ENCODE data around the gene SAMD8. TPM values are rescaled to one million over a fixed set of nuclear protein-coding genes. Genes with fewer than 3 reads are reported as not detected.

Gene SAMD8
- polyA plus RNA-seq, 1 experiment: 14.2 TPM

DNA sequence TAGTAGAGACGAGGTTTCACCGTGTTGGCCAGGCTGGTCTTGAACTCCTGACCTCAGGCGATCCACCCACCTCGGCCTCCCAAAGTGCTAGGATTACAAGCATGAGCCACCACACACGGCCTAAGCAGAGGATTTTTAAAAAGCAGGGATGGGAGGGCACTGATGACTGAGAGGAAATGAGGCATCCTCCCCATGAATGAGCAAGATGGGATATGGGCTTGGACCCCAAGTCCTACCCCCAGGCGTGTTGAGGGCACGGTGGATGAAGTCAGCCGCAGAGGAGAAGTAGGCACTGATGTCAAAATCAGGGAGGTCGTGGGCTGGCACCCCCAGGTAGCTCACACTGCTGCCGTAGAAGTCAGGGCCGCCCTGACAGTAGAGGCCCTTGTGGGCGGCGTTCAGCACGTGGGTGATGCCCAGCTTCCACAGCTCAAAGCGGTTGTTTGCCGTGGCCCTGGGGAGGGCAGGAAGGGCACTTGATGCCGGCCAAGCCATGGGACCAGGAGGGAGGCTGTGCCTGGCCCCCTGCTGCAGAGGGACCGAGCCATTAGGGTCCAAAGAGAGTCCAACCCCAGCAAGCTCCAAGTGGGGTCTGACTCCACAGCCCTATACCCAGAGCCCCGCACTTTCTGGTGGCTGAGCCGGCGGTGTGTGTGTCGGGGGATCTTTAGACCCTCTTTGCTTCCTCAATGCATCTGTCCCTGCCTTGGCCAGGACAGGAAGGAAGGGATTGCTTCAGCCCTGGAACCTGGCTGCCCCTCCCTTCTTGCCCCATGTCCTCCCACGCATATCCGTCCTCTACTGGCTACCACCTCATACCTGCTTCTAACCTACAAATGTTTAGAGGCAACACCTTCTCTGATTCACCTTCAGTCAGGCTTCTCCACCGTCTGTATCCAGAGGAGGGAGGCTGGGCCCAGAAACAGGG lies 3.4 kb upstream of the SAMD8 start:
- DNase-seq (ENCODE audit: low read depth): no peak
- ChIA-PET POLR2A (interaction anchor here (0.7 kb wide), 1 partner anchor 135 kb away, joined by 3 read pairs; no protein-coding TSS in a partner anchor), CTCF (interaction anchor here (0.7 to 3.5 kb wide), 11 partner anchors 18 to 880 kb away, joined by 3 to 17 read pairs (median 4); partner anchors contain the start of gene COMTD1)
- TF ChIP-seq, protein P1, sequence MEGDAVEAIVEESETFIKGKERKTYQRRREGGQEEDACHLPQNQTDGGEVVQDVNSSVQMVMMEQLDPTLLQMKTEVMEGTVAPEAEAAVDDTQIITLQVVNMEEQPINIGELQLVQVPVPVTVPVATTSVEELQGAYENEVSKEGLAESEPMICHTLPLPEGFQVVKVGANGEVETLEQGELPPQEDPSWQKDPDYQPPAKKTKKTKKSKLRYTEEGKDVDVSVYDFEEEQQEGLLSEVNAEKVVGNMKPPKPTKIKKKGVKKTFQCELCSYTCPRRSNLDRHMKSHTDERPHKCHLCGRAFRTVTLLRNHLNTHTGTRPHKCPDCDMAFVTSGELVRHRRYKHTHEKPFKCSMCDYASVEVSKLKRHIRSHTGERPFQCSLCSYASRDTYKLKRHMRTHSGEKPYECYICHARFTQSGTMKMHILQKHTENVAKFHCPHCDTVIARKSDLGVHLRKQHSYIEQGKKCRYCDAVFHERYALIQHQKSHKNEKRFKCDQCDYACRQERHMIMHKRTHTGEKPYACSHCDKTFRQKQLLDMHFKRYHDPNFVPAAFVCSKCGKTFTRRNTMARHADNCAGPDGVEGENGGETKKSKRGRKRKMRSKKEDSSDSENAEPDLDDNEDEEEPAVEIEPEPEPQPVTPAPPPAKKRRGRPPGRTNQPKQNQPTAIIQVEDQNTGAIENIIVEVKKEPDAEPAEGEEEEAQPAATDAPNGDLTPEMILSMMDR (IDR thresholded peaks at IDR 0.05; ENCODE audit: insufficient read depth, low read depth, low read length): no peak
- no peaks in the 10 kb centered on the region for H3K27me3 ChIP-seq (ENCODE audit: control insufficient read depth, insufficient read depth, low read length)
- H3K36me3 ChIP-seq (ENCODE audit: control insufficient read depth, insufficient read depth, low read length): no peaks in the 10 kb centered on the region
- no peak overlapping the region for H3K4me3 ChIP-seq (ENCODE audit: low read depth, low read length)

DNA sequence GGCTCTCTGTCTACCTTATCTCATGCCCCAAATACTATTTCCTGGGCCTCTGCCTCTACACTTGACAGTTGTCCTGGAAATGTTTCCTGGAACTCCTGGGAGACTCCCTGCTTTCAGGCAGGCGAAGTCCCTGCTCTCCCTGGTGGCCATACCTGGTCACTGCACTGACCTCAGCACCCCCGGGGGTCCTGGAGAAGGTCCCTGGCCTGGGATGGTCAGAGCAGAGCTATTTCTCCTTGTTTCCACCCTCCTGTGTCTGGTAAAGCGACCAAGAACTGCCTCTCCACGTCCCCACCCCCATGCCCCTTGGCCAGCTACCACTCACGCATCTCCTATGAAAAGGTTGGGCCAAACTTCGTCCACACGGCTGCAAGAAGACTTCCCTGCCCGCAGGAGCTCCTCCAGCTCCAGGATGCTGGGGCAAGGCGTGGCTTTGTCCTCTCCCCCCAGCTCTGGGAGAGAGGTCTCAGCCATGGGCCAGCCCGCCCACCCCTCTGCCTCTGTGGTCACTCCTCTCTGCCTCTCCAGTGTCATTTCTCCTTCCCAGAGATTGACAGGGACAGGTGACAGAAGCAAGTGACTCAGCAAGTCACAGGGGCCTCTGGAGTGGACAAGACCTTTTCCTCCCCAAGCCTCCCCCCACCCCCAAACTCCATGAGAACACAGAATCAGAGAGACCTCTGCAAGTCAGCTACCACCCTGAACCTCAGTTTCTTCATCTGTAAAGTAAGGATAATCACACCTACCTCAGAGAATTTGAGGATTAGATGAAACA lies 2.6 kb upstream of the SAMD8 start:
- no peaks in the 10 kb centered on the region for H3K27me3 ChIP-seq (ENCODE audit: control insufficient read depth, insufficient read depth, low read length)
- H3K36me3 ChIP-seq (ENCODE audit: control insufficient read depth, insufficient read depth, low read length): no peaks in the 10 kb centered on the region
- POLR2A ChIA-PET: no interaction called here
- TF ChIP-seq, protein P1 (IDR thresholded peaks at IDR 0.05; ENCODE audit: insufficient read depth, low read depth, low read length): peak; percentile 61
- DNase-seq (ENCODE audit: low read depth): no peak
- CTCF ChIA-PET: interaction anchor here (0.6 to 3.5 kb wide), 11 partner anchors 9 to 881 kb away, joined by 3 to 17 read pairs (median 4); partner anchors contain the start of gene COMTD1
- H3K4me3 ChIP-seq (ENCODE audit: low read depth, low read length): no peak overlapping the region

DNA sequence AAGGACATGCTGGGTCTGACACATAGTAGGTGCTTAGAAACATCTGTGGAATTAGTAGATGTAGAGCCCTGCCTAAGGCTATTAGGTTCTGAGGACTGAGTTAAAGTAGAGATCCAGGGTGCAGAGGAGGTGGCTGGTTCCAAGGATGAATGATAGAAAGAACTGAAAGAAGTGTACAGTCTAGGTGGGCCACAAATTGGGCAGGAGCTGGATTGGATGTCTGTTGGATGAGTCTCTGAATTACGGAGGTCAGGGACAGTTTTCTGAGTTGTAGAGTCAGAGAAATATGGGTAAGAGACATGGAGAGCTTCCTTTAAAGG lies 2.0 kb upstream of the SAMD8 start:
- Histone ChIP-seq H3K4me3 (ENCODE audit: low read depth, low read length) (no peak overlapping the region), H3K27me3 (ENCODE audit: control insufficient read depth, insufficient read depth, low read length) (no peaks in the 10 kb centered on the region), H3K36me3 (ENCODE audit: control insufficient read depth, insufficient read depth, low read length) (no peaks in the 10 kb centered on the region)
- POLR2A ChIA-PET: no interaction called here
- DNase-seq (ENCODE audit: low read depth): no peak
- CTCF ChIA-PET: interaction anchor here (0.6 to 3.5 kb wide), 9 partner anchors 8 to 865 kb away, joined by 3 to 17 read pairs (median 4); partner anchors contain the start of gene COMTD1
- TF ChIP-seq, protein P1 (IDR thresholded peaks at IDR 0.05; ENCODE audit: insufficient read depth, low read depth, low read length): no peak

DNA sequence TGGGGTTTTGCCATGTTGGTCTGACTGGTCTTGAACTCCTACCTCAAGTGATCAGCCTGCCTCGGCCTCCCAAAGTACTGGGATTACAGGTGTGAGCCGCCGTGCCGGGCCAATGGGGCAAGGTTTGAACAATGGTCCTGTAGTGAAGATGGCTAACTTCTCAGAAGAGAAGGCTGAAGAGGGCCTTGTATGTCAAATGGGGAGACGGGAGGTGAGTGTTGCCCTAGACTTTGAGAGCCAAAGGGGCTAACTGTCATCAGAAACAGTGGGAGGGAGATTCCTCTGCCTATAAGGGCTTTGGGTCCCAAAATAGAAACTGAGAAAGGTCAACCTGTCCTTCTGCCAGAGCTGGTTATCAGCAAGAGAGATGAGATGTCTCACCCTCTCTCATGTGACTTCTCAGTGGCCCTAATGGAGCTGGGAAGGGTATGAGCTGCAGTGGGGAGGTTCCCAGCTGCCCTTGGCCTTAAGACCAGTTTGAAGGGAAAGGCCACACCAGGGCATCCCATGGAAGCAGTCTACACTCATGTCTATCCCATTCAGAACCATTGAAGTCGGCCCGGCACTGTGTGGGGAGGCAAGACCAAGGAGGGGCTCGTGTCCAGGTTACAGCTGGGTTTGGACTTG lies 1.3 kb upstream of the SAMD8 start:
- ChIA-PET CTCF (interaction anchor here (1.1 to 3.5 kb wide), 6 partner anchors 9 to 866 kb away, joined by 3 to 17 read pairs (median 4); partner anchors contain the start of gene COMTD1), POLR2A (no interaction called here)
- no peak overlapping the region for H3K4me3 ChIP-seq (ENCODE audit: low read depth, low read length)
- DNase-seq (ENCODE audit: low read depth): no peak
- TF ChIP-seq, protein P1 (IDR thresholded peaks at IDR 0.05; ENCODE audit: insufficient read depth, low read depth, low read length): no peak
- no peaks in the 10 kb centered on the region for H3K27me3 ChIP-seq (ENCODE audit: control insufficient read depth, insufficient read depth, low read length)
- no peaks in the 10 kb centered on the region for H3K36me3 ChIP-seq (ENCODE audit: control insufficient read depth, insufficient read depth, low read length)
